HG03108 (cell line): ENCODE data around the gene PDZRN4.
"Not testable (repeated sequence)": the region's sequence is repeated elsewhere in the genome, so short reads cannot be mapped to it uniquely, and the experiment has no call there.

Experiments used
- ATAC-seq: cut with Tn5 transposase; IDR thresholded peaks from one replicate; pipeline ENCODE4 v1.9.1; 2021; ENCODE audit warnings: moderate library complexity; ENCODE audit not compliant: unreplicated experiment

The PDZRN4 gene

DNA sequence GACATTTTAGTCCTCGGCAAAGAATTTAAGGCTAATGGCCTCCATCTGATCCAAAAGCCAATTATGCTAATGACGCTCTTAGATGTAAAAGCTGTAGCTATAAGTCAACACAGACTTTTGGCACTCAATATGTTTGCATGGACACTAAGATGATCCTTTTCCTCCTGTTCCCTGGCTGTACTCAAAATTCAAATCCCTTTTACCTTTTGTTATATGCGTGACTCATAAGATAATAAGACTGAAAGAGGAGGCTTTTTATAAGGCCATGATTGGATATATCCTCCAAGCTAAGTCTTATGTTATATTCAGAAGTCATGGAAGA lies 89.8 kb downstream of the PDZRN4 start:
- no peak for ATAC-seq

DNA sequence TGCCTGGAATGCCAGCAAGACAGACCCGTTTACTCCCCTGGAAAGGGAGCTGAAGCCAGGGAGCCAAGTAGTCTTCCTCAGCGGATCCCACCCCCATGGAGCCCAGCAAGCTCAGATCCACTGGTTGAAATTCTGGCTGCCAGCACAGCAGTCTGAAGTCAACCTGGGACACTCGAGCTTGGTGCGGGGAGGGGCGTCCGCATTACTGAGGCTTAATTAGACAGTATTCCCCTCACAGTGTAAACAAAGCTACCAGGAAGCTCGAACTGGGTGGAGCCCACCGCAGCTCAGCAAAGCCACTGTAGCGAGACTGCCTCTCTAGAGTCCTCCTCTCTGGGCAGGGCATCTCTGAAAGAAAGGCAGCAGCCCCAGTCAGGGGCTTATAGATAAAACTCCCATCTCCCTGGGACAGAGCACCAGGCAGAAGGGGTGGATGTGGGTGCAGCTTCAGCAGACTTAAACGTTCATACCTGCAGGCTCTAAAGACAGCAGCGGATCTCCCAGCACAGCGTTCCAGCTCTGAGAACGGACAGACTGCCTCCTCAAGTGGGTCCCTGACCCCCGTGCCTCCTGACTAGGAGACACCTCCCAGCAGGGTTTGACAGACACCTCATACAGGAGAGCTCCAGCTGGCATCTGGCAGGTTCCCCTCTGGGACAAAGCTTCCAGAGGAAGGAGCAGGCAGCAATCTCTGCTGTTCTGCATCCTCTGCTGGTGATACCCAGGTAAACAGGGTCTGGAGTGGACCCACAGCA lies 92.4 kb downstream of the PDZRN4 start:
- not testable (repeated sequence) for ATAC-seq

- ATAC-seq, result not testable (repeated sequence)
These were observed 97.3 kb downstream of the PDZRN4 start for GRCh38 chr12:41285470-41285869.

GRCh38 chr12:41286426-41286825 lies 98.3 kb downstream of the PDZRN4 start:
- ATAC-seq, result no peak

DNA sequence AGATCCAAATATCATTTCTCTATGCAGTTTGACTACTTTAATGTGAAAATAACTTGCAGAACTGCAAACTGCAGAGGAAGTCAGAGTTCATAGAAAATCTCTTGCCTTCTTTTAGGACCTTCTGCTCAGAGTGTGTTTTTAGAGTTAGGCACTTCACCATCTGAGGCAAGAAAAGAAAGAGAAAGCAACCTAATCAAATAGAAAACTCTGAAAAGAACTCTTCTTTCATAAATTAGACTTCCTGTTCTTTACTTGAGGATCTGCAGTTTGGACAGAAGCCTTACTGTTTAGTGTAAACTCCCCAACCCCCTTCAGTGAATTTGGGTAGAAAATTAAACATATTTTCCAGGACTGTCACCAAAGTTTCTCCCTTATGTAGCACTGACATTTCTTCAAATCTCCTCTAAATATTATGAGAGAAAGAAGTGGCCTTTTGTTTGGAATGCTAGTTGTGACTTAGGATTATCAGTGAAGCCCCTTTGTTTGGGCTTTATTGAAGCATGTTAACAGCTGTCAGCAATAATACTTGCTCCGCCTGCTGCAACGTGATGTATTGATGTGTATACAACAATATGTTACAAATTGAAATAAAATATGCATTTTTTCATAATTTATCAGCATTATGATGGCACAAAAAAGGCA lies 99.5 kb downstream of the PDZRN4 start:
- no peak for ATAC-seq

- no peak for ATAC-seq
These were observed 100.2 kb downstream of the PDZRN4 start for GRCh38 chr12:41288142-41288811.

GRCh38 chr12:41289501-41289900 lies 101.4 kb downstream of the PDZRN4 start:
- ATAC-seq, result no peak

- no peak for ATAC-seq
These were observed 104.9 kb downstream of the PDZRN4 start for GRCh38 chr12:41293011-41293410.

GRCh38 chr12:41293461-41293860 lies 105.3 kb downstream of the PDZRN4 start:
- ATAC-seq, result no peak

DNA sequence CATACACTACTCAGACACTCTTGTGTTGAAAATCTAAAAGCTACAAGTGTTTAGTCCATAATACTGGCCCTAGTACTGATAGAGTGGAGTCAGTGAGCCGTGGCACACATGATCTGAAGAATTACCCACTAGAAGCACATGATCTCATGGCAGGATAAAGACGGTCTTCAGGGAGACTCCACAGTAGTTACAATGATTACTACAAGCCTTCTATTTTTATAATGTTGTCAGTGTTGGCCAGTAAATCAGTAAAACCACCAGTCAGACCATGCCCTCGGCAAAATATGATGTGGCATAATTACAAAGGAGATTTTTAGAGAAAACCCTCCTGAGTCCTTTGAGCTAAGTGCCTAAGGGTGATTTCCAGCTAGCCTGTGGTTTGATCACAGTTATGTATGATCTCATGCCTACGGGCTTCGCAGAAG lies 114.9 kb downstream of the PDZRN4 start:
- ATAC-seq, result no peak

DNA sequence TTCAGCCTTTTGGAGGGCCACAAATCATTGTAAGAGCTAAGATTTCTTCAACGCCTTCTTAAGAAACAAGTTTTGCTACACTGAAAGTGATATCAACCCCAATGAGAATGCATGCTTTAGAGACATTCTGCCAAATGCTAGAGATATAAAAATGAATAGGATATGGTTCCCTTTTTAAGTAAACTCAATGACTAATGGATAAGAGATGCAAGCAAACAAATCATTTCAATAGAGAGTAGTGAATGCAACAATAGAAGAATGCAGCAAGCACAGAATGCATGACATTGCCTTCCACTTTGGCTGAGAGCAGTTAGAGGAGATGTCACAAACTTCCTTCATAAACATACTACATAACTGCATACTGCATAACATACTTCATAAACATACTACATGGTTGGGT lies 116.4 kb downstream of the PDZRN4 start:
- no peak for ATAC-seq

DNA sequence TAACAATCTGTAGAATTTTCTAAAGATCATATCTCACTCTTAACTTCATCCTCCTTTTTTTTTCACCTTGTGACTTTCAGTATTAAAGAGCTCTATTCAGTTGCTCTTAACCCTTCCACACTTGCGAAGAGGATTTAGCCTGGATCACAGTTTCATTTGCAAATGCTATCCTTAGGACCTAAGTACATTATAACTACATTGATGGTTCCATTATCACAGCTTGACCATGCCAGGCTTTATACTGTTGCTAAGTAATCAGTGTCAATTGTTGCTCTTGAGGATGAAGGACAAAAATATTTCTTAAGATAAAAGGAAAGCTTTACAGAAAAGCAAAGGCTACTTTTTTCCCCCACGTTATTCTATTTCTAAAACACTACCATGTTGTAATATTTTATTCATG lies 122.2 kb downstream of the PDZRN4 start:
- no peak for ATAC-seq

DNA sequence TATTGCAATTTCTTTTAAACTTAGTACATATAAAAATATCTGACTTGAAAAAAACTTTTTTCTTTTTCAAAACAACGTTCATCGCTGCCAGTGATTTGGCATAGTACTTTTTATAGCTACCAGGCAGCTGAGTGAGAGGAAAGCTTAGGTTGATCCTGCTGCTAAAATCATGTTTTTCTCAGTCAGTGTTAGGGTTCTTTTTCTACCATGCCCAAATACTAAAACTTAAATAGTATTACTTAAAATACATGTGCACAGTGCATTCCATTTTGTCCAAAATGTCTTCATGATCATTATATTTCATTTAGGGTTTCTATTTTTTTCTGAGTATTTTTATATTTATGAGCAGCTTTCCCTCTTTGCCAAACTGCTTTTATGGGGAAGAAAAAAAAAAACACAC lies 123.8 kb downstream of the PDZRN4 start:
- no peak for ATAC-seq

- not testable (repeated sequence) for ATAC-seq
These were observed 124.3 kb downstream of the PDZRN4 start for GRCh38 chr12:41312451-41312850.

DNA sequence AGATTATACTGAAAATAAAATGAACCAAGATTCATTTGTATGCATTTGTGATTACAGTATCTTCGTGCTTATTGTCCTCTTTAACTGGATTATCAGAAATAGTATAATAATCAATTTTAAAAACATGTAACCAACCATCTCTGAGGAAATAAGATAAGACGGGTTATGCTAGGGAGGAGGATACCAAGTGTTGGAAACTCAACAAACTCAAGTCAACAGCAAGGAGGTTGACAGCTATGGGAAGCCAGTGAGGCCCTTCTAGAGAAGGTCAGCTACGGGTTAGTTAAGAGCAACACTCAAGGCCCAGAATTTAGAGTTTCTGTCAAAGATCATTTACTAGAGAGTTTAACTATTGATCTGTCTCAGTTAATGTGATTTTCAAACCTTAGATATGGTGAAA lies 137.2 kb downstream of the PDZRN4 start:
- no peak for ATAC-seq

- no peak for ATAC-seq
These were observed 139.2 kb downstream of the PDZRN4 start for GRCh38 chr12:41327096-41327895.

- no peak for ATAC-seq
These were observed 145.9 kb downstream of the PDZRN4 start for GRCh38 chr12:41333974-41334373.

DNA sequence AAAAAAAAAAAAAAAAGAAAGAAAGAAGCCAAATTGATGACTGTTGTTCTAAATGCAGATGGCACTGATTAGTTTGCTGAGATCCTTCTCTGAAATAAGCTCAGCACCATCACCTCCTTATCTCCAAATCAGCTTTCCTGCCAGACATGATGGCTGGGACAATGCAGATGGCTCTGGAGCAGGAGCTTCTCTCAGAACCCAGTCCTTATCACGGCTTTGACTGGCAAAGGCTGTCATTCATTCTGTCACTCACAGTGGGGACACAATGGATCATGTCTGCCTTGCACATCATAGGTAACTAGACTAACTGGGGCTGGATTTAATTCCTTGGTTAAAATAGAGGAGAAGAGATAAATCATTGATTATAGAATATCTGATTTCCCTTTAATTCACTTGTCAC lies 146.3 kb downstream of the PDZRN4 start:
- no peak for ATAC-seq

DNA sequence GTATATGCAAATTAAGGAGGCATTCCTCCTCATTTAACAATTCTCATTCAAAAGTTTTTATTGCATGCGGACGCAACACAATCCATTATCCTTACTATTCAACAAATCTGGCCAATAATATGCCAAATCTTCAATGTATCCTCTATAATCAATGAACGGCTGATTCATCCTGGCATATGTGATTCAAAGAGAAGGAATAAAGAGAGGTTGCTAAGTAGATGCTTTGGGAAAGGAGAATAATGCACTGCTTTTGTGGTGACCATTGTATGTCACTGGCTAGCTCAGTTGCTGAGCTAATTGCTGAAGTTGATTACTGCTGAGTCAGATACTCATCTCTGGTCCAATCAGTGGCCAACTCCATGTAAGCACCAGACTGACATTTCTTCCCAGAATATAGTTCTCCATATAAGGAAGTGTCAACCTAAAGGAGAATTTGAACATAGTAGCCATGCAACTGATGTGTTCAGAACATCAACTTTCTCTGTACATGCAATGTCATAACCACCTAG lies 148.0 kb downstream of the PDZRN4 start:
- ATAC-seq, result no peak

DNA sequence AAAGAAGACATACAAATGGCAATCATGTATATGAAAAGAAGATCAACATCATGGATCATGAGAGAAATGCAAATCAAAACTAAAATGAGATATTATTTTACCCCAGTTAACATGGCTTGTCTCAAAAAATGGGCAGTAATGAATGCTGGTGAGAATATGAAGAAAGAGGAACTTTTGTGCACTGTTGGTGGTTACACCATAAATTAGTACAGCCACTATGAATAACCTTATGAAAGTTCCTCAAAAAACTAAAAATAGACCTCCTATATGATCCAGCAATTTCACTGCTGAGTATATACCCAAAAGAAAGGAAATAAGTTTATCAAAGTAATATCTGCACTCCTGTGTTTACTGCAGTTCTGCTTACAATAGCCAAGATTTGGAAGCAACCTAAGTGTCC lies 151.7 kb downstream of the PDZRN4 start:
- no peak for ATAC-seq

- ATAC-seq, result no peak
These were observed 156.8 kb downstream of the PDZRN4 start for GRCh38 chr12:41344776-41345470.
